Right atrium auricular region (tissue), 2 donors: ENCODE measurements around the gene NTRK1. TPM values are rescaled to one million over a fixed set of nuclear protein-coding genes. Genes with fewer than 3 reads are reported as not detected.

Experiments used
- DNase-seq: peaks from one replicate; pipeline ENCODE4 v3.0.0-alpha.2; 2019; ENCODE audit warnings: low spot score
- H3K27ac ChIP-seq, 2 donors: fragments of 200-600 bp; sonication (generic); 1 replicate in 1 of 2; 2 replicates in 1 of 2; pipeline ENCODE4 v1.5.1; 2016 to 2019
- H3K27me3 ChIP-seq, 2 donors: fragments of 200-600 bp; sonication (generic); one replicate each; pipeline versions ENCODE4 v1.5.1 to v1.6.0; 2017 to 2019
- H3K36me3 ChIP-seq: fragments of 200-600 bp; sonication (generic); one replicate; pipeline ENCODE4 v1.5.1; 2016
- H3K4me1 ChIP-seq, 2 donors: fragments of 200-600 bp; sonication (generic); one replicate each; pipeline versions ENCODE4 v1.5.1 to v1.6.0; 2017 to 2019
- H3K4me3 ChIP-seq, 2 donors: fragments of 200-600 bp; sonication (generic); 1 replicate in 1 of 2; 2 replicates in 1 of 2; pipeline ENCODE4 v1.5.1; 2017 to 2019; ENCODE audit warnings: mild to moderate bottlenecking in 1 of 2, moderate library complexity in 1 of 2
- H3K9me3 ChIP-seq, 2 donors: fragments of 200-600 bp; sonication (generic); one replicate each; pipeline ENCODE4 v1.5.1; 2019
- CTCF ChIP-seq, 2 donors: fragments of 200-600 bp; sonication (generic); IDR thresholded peaks; one replicate each; pipeline ENCODE4 v1.5.1; 2019; ENCODE audit warnings: antibody characterized with exemption in 2 of 2
- total RNA-seq, 2 donors: library from RNA; depleted of rRNA; stranded (reverse); fragments of >200 nt; gene quantifications; one replicate each; pipeline ENCODE4 v1.1.0, GENCODE V29; 2016

The NTRK1 gene
- total RNA-seq, 2 donors from 2014 or later, result 0.43 to 1.7 TPM

- Histone ChIP-seq H3K27me3 (no peaks in the 10 kb centered on the region), H3K4me1 (no peaks in the 10 kb centered on the region), H3K9me3 (no peaks in the 10 kb centered on the region), H3K27ac (no peak overlapping the region), H3K4me3 (no peak overlapping the region), H3K36me3 (no peaks in the 10 kb centered on the region)
- DNase-seq, result no peak
- no peak for TF ChIP-seq CTCF (IDR thresholded peaks at IDR 0.05)
Measured at GRCh38 chr1:156833603-156834002, 27.1 kb upstream of the NTRK1 start.

GRCh38 chr1:156834322-156834721 is 26.3 kb upstream of the NTRK1 start:
- H3K9me3 ChIP-seq, result no peaks in the 10 kb centered on the region
- no peak overlapping the region for H3K27ac ChIP-seq
- H3K4me1 ChIP-seq, result peaks cover 0 to 4% of the 10 kb centered on the region in 2 donors
- no peak overlapping the region for H3K4me3 ChIP-seq
- TF ChIP-seq CTCF (IDR thresholded peaks at IDR 0.05), result no peak
- H3K36me3 ChIP-seq, result no peaks in the 10 kb centered on the region
- H3K27me3 ChIP-seq, result no peaks in the 10 kb centered on the region
- DNase-seq, result no peak

- H3K27ac ChIP-seq, result no peak overlapping the region
- H3K4me3 ChIP-seq, result no peak overlapping the region
- DNase-seq, result no peak
- H3K36me3 ChIP-seq, result no peaks in the 10 kb centered on the region
- no peaks in the 10 kb centered on the region for H3K9me3 ChIP-seq
- no peak for TF ChIP-seq CTCF (IDR thresholded peaks at IDR 0.05)
- H3K27me3 ChIP-seq, result peaks cover 0 to 5% of the 10 kb centered on the region in 2 donors
- H3K4me1 ChIP-seq, result peaks cover 0 to 4% of the 10 kb centered on the region in 2 donors
Measured at GRCh38 chr1:156836041-156836654, 24.5 kb upstream of the NTRK1 start.

GRCh38 chr1:156836892-156837291 is 23.8 kb upstream of the NTRK1 start:
- Histone ChIP-seq H3K27me3 (peaks cover 0 to 5% of the 10 kb centered on the region in 2 donors), H3K4me3 (no peak overlapping the region), H3K27ac (no peak overlapping the region), H3K9me3 (no peaks in the 10 kb centered on the region), H3K36me3 (no peaks in the 10 kb centered on the region), H3K4me1 (peaks cover 0 to 4% of the 10 kb centered on the region in 2 donors)
- no peak for TF ChIP-seq CTCF (IDR thresholded peaks at IDR 0.05)
- no peak for DNase-seq

- peak; percentile 87 to 93 for TF ChIP-seq CTCF (IDR thresholded peaks at IDR 0.05)
- DNase-seq, result no peak
- no peak overlapping the region for H3K27ac ChIP-seq
- H3K4me3 ChIP-seq, result no peak overlapping the region
- peaks cover 0 to 4% of the 10 kb centered on the region in 2 donors for H3K4me1 ChIP-seq
- no peaks in the 10 kb centered on the region for H3K9me3 ChIP-seq
- H3K36me3 ChIP-seq, result no peaks in the 10 kb centered on the region
- H3K27me3 ChIP-seq, result peaks cover 0 to 5% of the 10 kb centered on the region in 2 donors
Measured at GRCh38 chr1:156838972-156839371, 21.7 kb upstream of the NTRK1 start.
